Loucy (cell line): ENCODE results near the gene MYCBP.

Source experiments
- CTCF ChIP-seq: fragments of 200-600 bp; sonication (generic); conservative IDR thresholded peaks from 2 replicates; pipeline ENCODE4 v1.5.1; 2014; ENCODE audit warnings: mild to moderate bottlenecking, antibody characterized with exemption, low read length
- EZH2phosphoT487 ChIP-seq: fragments of 200-600 bp; IDR thresholded peaks from 2 replicates; pipeline ENCODE4 v1.6.1; 2018; ENCODE audit warnings: antibody characterized with exemption, mild to moderate bottlenecking, moderate library complexity, borderline replicate concordance

- no peak for TF ChIP-seq CTCF
- TF ChIP-seq EZH2phosphoT487, result no peak
Measured at GRCh38 chr1:38817267-38818174, 55.6 kb downstream of the MYCBP start.
